GM18517 (cell line): ENCODE results near the gene MEGF11.

Experiments
- ATAC-seq: cut with Tn5 transposase; IDR thresholded peaks from one replicate; pipeline ENCODE4 v1.9.1; 2021; ENCODE audit warnings: mild to moderate bottlenecking, moderate library complexity; ENCODE audit not compliant: unreplicated experiment

Gene MEGF11

GRCh38 chr15:66039117-66039871 is 214.3 kb downstream of the MEGF11 start:
- no peak for ATAC-seq

- ATAC-seq = no peak
Measured at GRCh38 chr15:66038387-66039116, 215.0 kb downstream of the MEGF11 start.

- no peak for ATAC-seq
Measured at GRCh38 chr15:66036859-66037258, 216.7 kb downstream of the MEGF11 start.

- ATAC-seq = no peak
Measured at GRCh38 chr15:66035901-66036300, 217.6 kb downstream of the MEGF11 start.

- ATAC-seq = no peak
Measured at GRCh38 chr15:66033143-66033542, 220.4 kb downstream of the MEGF11 start.

- ATAC-seq = no peak
Measured at GRCh38 chr15:66032006-66032405, 221.5 kb downstream of the MEGF11 start.

GRCh38 chr15:66030650-66031049 is 222.9 kb downstream of the MEGF11 start:
- no peak for ATAC-seq

GRCh38 chr15:66029650-66030049 is 223.9 kb downstream of the MEGF11 start:
- no peak for ATAC-seq

- ATAC-seq = no peak
Measured at GRCh38 chr15:66027268-66027805, 226.2 kb downstream of the MEGF11 start.

GRCh38 chr15:66025972-66026371 is 227.6 kb downstream of the MEGF11 start:
- no peak for ATAC-seq

- no peak for ATAC-seq
Measured at GRCh38 chr15:66025015-66025452, 228.5 kb downstream of the MEGF11 start.

- ATAC-seq = no peak
Measured at GRCh38 chr15:66024116-66024515, 229.4 kb downstream of the MEGF11 start.

- ATAC-seq = no peak
Measured at GRCh38 chr15:66023311-66023972, 230.1 kb downstream of the MEGF11 start.

GRCh38 chr15:66022163-66022525 is 231.4 kb downstream of the MEGF11 start:
- no peak for ATAC-seq

GRCh38 chr15:66021496-66022162 is 231.9 kb downstream of the MEGF11 start:
- ATAC-seq = no peak

- no peak for ATAC-seq
Measured at GRCh38 chr15:66019826-66020398, 233.6 kb downstream of the MEGF11 start.

GRCh38 chr15:66019368-66019767 is 234.2 kb downstream of the MEGF11 start:
- no peak for ATAC-seq

GRCh38 chr15:66018488-66018797 is 235.1 kb downstream of the MEGF11 start:
- ATAC-seq = no peak

GRCh38 chr15:66017792-66018487 is 235.6 kb downstream of the MEGF11 start:
- ATAC-seq = no peak

GRCh38 chr15:66017000-66017399 is 236.6 kb downstream of the MEGF11 start:
- ATAC-seq = no peak
